Head of caudate nucleus (tissue), 42 donors: ENCODE results near the gene GUCY2F.

Experiments used
- DNase-seq, 42 donors: peaks; one replicate each; pipeline versions ENCODE4 v3.0.0 to v3.0.0-alpha.2; 2020 to 2021; ENCODE audit warnings: mixed read lengths in 7 of 42
- intact Hi-C: fragments of 100-400 bp; cut with DNase I; formaldehyde crosslinking; loops from one replicate; pipeline ENCODE4 v1.15.0; 2022

Gene GUCY2F

DNA sequence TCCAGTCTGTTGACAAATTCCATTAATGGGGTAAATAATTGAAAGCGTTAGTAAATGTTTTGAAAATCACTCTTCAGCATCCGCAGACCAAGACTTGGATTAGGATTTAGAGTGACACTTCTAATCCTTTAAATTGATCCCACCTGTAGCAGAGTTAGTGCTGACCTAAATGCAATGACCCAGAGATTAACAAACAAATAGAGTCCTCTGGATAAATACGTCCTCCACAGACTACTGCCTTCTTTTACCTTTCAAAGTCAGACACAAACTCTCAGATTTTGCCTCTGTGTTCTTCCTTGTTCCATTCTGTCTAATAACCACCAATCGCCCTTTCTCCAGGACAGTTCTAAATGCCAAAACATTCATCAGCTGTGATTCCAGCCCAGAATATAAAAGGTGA is at the start of gene GUCY2F:
Gene GUCY2F, minus strand, starts transcription at position 101 of the 400 bp plus-strand sequence. CDS start 6,150 bp downstream, outside the sequence.
- DNase-seq: no peak
- intact Hi-C loops: no loop called here

DNA sequence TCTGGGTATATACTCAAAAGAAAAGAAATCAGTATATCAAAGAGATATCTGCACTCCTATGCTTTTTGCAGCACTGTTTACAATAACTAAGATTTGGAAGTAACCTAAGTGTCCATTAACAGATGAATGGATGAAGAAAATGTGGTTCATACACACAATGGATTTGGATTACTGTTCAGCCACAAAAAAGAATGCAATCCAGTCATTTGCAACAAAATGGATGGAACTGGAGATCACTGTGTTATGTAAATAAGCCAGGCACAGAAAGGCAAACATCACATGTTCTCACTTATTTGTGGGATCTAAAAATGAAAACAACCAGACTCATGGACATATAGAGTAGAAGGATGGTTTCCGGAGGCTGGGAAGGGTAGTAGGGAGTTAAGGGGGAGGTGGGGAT is 37.1 kb upstream of the GUCY2F start:
- no peak for DNase-seq
- intact Hi-C loops: no loop called here

DNA sequence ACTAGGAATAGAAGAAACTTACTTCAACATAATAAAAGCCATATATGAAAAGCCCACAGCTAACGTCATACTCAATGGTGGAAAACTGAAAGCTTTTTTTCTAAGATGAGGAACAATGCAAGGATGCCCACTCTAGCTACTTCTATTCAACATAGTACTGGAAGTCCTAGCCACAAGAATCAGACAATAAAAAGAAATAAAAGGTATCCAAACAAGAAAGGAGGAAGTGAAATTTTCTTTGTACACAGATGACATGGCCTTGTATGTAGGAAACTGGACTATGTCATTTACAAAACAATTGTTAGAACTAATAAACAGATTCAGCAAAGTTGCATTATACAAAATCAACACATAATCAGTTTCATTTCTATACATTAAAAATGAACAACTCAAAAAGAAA is 29.2 kb upstream of the GUCY2F start:
- DNase-seq: no peak
- intact Hi-C loops: no loop called here

DNA sequence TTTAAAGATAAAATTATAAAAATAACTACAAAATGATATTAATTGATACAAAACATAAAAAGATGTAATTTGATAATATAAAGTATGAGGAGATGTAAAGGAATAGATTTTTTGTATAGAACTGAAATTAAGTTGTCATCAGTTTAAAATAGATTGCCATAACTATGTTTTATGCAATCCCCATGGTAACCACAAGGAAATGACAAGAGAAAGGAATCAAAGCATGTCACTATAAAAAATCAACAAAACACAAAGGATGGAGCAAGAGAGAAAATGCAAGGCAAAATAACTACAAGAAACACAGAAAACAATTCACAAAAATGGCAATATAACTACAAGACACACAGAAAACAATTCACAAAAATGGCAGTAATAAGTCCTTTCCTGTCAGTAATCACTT is 27.0 kb upstream of the GUCY2F start:
- intact Hi-C loops: no loop called here

DNA sequence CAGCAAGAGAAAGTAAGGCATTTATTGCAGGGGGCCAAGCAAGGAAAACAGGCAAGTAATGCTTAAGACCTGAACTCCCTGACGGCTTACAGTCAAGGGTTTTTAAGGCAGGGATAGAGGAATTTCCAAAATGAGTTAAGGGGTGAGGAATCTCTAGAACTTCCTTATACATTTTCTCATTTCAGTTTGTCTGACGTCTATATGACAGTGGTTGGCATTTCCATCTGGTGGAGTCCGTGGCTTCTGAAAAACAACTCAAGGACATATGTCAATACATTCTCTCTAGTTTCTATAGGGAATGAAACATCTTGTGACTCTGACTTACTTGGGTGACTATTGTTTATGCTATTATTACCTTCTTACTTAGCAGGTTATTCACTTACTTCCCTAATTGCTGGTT is 19.3 kb upstream of the GUCY2F start:
- intact Hi-C loops: no loop called here

More for the DNA sequence above, 27.0 kb upstream of the GUCY2F start:
- DNase-seq: no peak

DNA sequence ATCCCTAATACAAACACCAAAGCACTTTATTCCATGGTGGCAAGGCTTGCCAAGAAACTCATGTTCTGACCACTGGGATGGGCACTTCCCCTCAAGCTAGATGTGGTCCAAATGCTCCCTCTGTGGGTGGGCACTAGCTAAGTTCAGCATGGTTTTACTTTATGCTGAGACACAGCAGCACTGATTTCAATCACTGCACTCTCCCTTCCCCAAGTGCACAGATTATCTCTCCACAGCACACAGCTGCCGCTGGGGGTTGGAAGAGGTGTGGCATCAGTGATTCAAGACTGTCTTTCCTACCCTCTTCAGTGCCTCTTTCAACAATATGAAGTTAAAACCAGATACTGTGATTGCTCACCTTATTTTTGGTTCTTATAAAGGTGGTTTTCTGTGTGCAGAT is 16.5 kb upstream of the GUCY2F start:
- intact Hi-C loops: no loop called here
- DNase-seq: no peak

More for the DNA sequence above, 19.3 kb upstream of the GUCY2F start:
- DNase-seq: no peak

DNA sequence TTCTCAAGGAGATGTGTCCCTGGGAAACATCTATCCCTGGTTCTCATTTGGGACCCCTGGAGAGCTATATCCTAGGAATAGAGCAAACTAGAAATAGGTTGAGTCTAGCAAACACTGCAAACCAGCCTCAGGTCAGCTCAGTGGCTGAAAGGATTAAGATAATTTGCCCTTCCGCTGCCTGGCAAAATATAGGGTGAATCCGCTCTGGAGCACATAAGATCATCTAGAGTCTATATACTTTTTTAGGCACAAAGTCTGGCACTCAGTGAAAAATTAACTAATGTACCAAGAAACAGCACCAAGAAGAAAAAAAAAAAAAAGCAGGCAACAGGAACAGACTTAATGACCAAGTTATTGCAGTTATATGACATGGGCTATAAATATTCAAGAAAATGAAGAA is 7.3 kb upstream of the GUCY2F start:
- intact Hi-C loops: no loop called here
- DNase-seq: no peak

DNA sequence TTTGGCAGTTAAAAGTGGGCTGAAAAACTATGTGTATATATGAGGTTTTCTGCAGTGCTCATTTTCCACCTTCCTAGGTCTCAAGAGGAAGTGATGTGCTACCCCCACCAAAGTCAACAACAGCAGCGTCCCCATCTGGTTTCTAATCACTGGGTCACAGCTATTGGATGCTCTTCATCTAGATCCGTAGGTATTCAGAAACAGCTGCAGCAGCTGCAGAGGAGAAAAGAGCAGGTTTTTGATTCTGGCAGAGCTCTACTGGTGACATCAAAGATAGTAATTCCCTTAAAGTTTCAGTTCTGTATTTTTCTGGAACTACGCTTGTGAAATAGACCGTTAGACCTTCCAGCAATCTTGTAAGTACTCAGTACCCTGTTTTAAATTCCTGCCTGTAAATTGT is 5.8 kb upstream of the GUCY2F start:
- intact Hi-C loops: loop anchor here (2.0 kb wide), 1 partner anchor 145 kb away; no protein-coding TSS in a partner anchor
- DNase-seq: no peak

DNA sequence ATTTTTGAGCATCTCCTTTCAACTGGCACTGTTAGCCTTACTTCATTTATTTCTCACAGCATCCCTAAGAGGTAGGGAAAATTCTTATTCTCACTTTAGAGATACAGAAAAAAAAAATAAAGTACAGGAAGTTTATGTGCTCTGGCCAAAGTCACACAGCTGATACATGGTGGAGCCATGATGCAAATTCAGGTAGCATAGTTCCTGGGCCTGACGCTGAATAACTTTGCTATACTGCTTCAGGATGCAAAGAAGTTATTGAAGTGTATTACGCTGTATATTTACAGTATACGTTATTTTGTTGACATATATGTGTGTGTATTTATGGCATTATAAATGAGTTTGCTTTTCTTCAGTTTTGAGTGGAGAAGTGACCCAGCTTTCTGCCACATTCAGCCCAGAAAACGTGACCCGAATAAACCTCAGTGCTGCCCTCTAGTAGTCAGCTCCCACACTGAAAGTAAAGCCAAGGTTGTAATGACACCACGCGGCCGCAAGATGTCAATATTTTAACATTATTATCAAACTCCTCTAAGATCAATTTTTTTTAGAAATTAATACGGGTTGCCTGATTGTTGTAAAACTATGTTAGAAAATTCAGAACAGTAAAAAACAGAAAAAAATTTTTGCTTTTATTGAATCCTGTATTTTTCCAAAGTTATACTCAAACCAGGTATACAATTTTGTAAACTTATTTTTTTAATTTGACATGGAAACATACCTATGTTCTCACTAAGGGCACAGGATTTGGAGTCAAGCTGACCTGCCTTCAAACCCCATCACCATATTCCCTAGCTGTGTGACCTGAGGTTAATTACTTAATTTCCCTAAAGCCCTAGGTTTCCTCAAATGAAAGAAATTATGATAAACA is 3.8 kb upstream of the GUCY2F start:
- intact Hi-C loops: loop anchor here (2.0 kb wide), 1 partner anchor 147 kb away; no protein-coding TSS in a partner anchor
- peak; percentile 22 to 85 (median 68) for DNase-seq

DNA sequence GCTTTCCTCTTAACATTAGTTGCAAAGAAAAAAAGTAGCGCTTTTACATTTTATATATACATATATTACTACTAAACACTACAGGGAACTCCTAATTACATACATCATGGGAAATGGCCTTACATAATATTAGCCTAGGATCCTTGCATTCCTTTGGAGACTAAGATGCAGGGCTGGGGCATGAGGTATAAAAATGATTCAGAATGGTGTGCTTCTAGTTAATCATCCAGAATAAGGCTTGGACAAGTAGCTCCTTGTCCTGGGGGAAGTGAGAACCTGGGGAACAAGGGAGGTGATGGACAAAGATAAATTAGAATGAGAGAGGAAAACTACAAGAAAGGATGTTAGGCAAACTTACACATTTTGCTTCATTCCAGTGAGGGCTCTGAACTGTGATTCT is 3.0 kb upstream of the GUCY2F start:
- intact Hi-C loops: no loop called here
- DNase-seq: no peak

DNA sequence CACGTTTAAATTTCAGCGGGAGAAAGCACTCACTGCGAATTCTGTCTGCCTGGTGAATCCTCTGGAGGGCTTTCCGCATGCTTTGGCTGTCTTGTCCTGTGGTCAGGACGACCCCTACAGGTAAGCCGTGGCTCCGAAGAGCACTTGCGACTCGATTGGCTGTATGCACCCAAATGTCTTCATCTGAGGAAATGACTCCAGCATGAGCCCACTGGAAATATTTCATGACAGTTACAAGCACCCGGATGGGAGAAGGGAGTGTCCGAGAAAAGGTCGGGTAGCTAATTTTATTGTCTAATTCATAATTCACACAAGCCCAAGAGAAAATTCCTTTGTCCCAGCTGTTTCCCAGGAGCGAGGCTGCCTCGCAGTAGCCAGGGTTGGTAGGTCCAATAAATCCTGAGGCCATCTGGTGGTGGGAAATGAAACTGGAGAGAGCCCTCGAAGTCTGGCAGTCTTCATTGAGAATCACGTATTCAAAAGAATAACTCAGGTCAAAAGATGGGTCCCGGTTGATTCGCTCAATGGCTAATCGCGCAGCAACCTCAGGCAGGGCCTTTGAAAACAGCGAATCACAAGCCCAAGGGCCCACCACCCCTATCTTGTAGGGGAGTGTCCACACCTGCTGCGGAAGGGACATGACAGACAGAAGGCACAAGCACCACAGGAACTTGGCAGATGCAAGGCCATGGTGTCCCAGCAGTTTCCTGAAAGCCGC is 6.6 kb downstream of the GUCY2F start:
- intact Hi-C loops: no loop called here
- DNase-seq: peak; percentile 12 to 74 (median 49)

DNA sequence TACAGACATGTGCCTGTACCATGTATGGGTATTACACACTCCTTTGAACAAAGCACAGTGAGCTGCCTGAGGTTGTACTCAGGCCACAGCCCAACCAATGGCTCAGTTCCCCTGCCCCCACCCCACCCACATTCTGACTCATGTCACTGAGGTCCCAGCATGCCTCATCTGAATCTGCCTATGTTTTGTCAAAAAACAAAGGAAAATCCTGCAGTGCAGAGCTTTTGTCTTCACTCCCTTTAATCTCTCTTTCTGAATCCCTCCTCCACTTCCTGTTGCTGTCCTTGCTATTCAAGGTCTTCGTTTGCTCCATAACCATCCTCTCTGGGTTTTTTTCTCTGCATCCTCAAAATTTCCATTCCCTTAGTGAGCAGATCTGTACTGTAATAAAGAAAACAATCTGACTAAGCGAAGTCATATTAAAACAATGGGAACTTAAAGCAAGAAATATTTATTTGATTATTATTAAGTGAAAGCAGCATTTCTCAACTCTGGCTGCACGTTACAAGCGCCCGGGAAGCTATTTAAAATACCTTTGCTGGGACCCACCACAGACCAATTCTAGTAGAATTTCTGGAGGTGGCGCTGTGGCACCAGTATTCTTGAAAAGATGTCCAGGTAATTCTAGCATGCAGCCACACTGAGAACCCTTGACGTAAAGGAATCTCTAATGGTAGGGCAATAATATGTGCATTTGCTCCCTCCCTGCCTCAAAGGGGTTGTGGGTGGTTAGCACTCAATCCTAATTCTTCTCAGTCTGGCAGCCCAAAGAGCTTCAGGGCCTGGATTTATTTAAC is 8.7 kb downstream of the GUCY2F start:
- peak in 20 of 42 donors; percentile 4 to 43 (median 12) for DNase-seq
- intact Hi-C loops: no loop called here

DNA sequence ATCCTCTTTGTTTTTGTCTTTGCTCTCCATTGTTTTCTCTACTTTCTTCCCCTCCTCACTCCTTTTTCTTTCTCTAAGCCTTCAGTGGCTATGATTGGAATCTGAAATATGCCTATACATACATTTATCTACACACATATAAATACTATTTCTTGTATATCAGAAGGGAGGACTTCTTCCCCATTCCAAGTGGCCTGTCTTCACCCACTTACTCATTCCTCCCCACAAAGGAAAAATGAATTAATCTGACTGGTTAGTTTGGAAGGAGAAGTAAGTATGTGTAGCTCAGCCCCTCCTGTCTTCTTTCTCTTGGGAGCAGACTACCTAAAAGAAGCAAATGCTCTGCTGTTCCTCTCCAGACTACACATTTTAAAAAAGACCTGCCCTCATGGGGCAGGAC is 17.7 kb downstream of the GUCY2F start:
- DNase-seq: no peak
- intact Hi-C loops: no loop called here

DNA sequence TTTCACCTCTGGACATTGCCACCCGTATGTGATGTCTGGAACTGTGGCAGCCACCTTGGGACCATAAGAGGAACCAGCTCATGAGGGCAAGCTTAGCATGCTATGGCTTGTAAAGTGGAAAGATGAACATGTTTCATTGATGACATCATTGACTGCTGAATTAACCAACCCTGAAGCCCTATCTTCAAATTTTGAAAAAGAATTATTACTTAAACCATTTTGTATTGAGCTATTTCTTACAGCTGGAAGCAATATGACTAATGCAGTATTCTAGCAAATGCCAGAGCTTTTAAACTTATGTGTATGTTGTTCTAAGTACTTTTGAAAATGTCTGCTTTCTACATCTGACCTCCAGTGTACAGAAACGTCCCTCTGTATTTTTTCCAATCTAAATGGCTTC is 18.1 kb downstream of the GUCY2F start:
- intact Hi-C loops: no loop called here
- no peak for DNase-seq

DNA sequence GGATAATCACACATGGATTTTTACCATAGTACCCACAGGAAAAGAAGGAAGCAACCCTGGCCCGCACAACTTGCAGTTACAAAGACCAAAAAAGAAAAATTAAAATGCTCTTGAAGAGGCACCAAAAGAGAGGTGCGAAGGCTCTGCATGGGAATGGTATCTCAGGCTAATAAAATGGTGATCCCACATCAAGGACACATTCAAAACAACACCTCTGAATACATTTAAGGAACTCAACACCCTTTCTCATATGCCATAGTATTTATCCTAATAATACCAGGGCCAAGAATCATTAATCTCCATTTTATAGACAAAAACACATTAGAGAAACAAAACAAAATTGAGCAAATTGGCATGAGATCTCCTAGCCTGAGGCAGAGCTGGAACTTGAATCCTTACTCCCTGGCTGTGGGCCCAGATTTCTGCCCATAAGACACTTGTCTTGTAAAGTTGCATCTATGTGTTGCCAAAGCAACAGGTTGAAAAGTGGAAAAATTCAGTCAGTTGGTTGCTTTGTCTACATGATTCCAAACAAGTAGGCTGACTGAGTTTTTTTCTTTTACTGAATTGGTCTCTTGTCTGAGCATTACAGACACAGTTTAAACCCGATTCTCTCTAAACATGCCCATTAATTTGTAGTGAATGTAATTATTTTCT is 33.5 kb downstream of the GUCY2F start:
- DNase-seq: peak in 27 of 42 donors; percentile 1 to 53 (median 16)
- intact Hi-C loops: no loop called here

DNA sequence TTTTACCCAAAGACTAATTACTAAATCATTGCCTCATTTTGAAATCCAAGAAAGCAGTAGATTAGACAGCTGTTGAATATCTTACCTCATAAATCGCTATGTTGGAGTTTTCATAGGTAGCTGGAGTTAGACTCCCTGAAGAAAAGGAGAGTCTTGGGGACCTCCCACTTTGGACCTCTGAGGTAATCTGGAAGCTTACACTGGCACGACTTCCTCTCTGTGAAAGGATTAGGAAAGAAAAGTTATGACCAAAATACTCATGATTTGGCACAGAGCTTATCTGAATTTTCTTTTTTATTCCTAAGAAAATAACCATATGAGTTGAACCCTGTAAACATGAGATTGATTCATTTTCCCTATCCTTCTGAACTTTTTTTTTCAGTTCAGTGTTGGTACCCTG is 40.6 kb downstream of the GUCY2F start:
- DNase-seq: no peak
- intact Hi-C loops: no loop called here

DNA sequence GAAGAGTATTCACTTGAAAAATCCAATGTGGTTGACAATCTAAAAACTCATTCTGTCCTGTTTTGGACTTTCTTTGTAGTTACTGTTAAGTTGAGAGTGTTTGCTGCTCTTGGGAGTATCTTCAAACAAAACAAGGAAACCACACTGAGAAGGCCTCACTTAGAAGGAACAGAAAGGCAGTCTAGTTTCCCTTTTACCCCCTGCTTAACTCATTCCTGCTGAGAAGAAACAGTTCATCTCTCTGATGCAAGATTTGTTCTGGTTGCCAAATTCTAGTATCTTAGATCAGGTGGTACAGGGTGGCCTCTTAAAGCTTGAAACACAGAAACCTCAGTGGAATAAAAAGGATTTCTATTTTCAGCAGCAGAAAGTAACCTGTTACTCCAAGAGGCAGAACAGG is 41.4 kb downstream of the GUCY2F start:
- DNase-seq: no peak
- intact Hi-C loops: no loop called here

DNA sequence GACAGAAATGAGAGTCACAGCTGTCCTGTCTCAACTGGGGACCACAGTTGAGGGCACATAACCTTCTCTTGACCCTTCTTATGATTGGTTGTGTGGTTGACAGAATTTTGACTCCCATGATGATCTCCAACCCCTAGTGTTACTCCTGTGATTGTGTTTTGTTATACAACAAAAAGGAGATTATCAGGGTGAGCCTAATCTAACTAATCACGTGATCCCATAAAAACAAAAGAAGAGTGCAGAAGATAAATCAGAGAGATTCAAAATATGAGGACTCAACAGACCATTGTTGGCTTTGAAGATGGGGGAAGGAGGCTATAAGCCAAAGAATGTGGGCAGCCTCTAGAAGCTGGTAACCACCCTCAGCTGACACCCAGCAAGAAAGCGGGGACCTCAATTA is 72.7 kb downstream of the GUCY2F start:
- DNase-seq: no peak
- intact Hi-C loops: no loop called here

DNA sequence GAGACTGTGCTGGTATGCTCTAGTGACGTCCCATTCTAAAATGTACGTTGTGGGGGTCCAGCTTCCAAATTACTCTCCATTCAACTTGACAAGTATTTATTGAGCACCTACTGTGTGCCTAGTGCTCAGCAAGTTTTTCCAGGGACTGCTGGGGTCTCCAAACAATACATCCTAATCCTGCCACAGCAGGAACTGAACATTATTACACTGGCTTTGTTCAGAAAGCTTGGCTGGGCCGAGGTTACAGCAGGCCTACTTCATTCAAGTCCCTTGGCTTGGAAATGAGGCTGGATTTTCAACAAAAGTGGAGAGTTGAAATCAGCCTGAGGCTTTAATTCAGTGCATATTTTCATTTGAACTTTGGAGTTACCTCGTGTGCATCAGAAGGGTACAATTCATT is 78.0 kb downstream of the GUCY2F start:
- intact Hi-C loops: no loop called here
- no peak for DNase-seq
